ENCODE measurements around the gene NGRN.
"Not testable (repeated sequence)": the region's sequence is repeated elsewhere in the genome, so short reads cannot be mapped to it uniquely, and the experiment has no call there.

DNA sequence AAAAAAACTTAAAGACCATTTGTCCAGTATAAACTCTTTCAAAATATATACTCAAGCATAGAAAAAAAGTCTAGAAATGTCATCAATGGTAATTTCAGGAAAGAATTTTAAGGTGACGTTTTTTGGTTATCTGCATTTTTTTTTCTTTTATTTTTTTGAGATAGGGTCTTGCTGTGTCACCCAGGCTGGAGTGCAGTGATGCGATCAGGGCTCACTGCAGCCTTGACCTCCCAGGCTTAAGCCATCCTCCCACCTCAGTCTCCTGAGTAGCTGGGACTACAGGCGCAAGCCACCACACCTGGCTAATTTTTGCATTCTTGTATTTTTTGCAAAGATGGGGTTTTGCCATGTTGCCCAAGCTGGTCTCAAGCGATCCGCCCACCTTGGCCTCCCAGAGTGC is 15.3 kb downstream of the NGRN start:
- TF ChIP-seq, protein P1, sequence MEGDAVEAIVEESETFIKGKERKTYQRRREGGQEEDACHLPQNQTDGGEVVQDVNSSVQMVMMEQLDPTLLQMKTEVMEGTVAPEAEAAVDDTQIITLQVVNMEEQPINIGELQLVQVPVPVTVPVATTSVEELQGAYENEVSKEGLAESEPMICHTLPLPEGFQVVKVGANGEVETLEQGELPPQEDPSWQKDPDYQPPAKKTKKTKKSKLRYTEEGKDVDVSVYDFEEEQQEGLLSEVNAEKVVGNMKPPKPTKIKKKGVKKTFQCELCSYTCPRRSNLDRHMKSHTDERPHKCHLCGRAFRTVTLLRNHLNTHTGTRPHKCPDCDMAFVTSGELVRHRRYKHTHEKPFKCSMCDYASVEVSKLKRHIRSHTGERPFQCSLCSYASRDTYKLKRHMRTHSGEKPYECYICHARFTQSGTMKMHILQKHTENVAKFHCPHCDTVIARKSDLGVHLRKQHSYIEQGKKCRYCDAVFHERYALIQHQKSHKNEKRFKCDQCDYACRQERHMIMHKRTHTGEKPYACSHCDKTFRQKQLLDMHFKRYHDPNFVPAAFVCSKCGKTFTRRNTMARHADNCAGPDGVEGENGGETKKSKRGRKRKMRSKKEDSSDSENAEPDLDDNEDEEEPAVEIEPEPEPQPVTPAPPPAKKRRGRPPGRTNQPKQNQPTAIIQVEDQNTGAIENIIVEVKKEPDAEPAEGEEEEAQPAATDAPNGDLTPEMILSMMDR (IDR thresholded peaks at IDR 0.05), result not testable (repeated sequence)
- TF ChIP-seq POLR2A (IDR thresholded peaks at IDR 0.05), result not testable (repeated sequence)

Data from right lobe of liver (tissue), 4 donors.